Neural cell (in vitro differentiated cells): ENCODE measurements around the gene FAM227B.

Experiments
- EP300 ChIP-seq: fragments of 450-650 bp; conservative IDR thresholded peaks from 2 replicates; pipeline ENCODE4 v1.6.1; 2014; ENCODE audit warnings: antibody characterized with exemption, mild to moderate bottlenecking, moderate library complexity; ENCODE audit not compliant: poor library complexity, severe bottlenecking
- POLR2AphosphoS5 ChIP-seq: IDR thresholded peaks from 2 replicates; pipeline ENCODE4 v1.6.1; 2012
- TF ChIP-seq, protein P1 (sequence below): fragments of 450-650 bp; IDR thresholded peaks from 2 replicates; pipeline ENCODE4 v1.5.1; 2014; ENCODE audit warnings: antibody characterized with exemption, mild to moderate bottlenecking, moderate library complexity; ENCODE audit not compliant: poor library complexity, severe bottlenecking

GRCh38 chr15:49501586-49501985, 119.0 kb downstream of the FAM227B start:
- TF ChIP-seq, protein P1, sequence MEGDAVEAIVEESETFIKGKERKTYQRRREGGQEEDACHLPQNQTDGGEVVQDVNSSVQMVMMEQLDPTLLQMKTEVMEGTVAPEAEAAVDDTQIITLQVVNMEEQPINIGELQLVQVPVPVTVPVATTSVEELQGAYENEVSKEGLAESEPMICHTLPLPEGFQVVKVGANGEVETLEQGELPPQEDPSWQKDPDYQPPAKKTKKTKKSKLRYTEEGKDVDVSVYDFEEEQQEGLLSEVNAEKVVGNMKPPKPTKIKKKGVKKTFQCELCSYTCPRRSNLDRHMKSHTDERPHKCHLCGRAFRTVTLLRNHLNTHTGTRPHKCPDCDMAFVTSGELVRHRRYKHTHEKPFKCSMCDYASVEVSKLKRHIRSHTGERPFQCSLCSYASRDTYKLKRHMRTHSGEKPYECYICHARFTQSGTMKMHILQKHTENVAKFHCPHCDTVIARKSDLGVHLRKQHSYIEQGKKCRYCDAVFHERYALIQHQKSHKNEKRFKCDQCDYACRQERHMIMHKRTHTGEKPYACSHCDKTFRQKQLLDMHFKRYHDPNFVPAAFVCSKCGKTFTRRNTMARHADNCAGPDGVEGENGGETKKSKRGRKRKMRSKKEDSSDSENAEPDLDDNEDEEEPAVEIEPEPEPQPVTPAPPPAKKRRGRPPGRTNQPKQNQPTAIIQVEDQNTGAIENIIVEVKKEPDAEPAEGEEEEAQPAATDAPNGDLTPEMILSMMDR: no peak
- TF ChIP-seq EP300: no peak
- no peak for TF ChIP-seq POLR2AphosphoS5
